HG03097 (cell line): Measurements from ENCODE around the gene WDR81.

Experiments used
- ATAC-seq: cut with Tn5 transposase; IDR thresholded peaks from one replicate; pipeline ENCODE4 v1.9.1; 2021; ENCODE audit not compliant: unreplicated experiment, low FRiP score

WDR81 gene

DNA sequence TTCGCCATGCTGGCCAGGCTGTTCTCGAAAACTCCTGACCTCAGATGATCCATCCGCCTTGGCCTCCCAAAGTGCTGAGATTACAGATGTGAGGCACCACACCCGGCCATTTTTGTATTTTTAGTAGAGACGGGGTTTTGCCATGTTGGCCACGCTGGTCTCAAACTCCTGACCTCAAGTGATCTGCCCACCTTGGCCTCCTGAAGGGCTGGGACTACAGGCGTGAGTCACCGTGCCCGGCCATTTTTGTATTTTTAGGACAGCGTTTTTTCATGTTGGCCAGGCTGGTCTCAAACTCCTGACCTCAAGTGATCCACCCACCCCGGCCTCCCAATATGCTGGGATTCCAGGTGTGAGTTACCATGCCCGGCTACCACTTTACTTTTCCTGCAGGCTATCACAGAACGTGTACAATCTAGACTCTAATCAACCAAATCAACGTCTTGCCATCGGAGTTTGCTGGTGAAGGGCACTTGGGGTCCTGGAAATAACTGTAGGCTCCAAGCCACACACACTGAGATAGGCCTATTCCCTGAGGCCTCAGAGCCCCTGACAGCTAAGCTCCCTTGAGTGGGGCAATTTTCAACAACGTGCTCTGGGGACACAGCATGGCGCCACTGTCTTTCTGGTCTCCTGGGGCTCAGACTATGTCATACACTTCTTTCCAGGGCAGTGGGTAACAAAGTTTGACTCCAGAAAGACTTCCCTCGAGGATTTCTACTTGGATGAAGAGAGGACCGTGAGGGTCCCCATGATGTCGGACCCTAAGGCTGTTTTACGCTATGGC, 50.1 kb downstream of the WDR81 start:
- ATAC-seq, result no peak

DNA sequence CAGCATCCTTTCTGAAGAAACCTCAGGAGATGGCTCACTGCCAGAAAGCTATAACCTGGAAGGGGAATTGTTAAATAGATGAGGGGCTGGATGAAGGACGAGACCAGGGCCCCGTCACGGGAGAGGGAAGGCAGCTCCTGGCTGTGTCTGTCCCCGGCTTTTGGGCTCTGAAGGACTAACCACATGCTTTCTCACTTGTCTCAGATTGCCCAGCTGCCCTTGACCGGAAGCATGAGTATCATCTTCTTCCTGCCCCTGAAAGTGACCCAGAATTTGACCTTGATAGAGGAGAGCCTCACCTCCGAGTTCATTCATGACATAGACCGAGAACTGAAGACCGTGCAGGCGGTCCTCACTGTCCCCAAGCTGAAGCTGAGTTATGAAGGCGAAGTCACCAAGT, 51.8 kb downstream of the WDR81 start:
- no peak for ATAC-seq

DNA sequence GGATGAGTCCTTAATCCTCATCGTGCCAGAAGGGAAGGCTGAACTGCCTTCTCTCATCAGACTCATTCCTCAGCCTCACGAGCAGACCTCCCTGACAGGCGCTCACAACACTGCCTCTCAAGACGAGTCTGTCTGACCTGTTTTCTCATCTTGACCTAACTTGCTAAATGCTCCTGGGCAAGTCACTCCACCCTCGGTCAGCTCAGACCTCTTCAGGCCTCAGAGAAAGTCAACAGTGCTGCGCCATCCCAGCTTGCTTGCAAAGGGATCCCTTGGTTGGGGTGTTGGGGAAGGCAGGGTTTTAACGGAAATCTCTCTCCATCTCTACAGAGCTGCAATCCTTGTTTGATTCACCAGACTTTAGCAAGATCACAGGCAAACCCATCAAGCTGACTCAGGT, 52.4 kb downstream of the WDR81 start:
- ATAC-seq, result no peak

DNA sequence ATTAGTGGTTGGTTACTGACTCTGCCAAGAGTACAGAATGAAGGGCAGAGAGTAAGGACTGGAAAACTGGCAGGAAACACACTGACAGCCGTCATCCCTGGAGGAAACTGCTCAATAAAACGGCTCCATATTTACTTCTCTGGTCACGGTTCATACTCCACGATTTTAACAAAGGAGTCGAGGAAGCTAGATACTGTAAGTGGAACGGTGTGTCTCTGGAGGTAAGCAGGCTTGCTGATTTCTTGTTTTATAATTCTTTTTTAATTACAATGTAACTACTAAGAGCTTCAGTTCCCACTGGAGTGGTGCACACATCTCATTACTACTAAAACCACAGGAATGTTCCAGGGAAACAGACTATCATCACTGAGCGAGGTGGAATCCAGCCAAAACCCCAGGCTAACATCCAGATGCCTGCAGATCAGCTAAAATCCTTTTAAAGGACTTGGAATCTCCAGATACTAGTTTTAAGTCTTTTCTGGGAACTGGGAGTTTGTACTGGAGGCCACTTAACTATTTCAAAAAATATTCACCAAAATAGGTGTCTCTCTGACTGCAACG, 55.1 kb downstream of the WDR81 start:
- no peak for ATAC-seq

DNA sequence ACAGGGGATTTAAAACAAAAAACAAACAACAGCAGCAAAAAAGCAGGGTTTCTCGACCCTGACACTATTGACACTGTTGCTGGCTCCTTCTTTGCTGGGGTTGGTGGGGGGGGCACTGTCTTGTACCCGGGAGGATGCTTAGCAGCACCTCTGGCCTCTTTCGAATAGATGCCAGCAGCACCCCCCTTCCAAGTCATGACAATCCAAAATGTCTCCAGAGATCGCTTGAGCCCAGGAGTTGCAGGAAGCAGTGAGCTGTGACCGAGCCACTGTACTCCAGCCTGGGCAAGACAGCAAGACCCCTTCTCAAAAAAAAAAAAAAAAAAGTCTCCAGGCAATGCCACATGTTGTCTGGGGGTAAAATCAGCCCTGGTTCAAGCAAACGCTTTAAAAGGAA, 57.7 kb downstream of the WDR81 start:
- ATAC-seq, result no peak

DNA sequence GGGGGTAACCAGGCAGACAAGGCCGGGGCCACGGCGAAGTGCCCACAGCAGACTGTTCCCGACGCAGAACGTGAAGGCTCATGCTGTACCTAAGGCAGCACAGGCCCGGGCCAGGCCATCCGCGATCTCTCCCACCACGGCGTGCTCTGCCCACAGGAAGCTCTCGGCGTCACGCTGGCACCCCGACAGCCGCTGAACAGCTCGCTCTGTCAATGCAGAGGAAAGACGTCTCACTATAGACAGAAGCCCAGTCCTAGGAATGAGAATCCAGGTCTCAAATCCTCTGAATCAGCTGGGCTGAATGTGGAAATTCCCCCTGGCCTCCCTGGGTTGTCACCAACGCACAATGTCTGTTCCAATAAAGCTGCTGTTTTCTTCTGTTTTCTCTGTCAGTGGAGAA, 58.8 kb downstream of the WDR81 start:
- ATAC-seq, result no peak

DNA sequence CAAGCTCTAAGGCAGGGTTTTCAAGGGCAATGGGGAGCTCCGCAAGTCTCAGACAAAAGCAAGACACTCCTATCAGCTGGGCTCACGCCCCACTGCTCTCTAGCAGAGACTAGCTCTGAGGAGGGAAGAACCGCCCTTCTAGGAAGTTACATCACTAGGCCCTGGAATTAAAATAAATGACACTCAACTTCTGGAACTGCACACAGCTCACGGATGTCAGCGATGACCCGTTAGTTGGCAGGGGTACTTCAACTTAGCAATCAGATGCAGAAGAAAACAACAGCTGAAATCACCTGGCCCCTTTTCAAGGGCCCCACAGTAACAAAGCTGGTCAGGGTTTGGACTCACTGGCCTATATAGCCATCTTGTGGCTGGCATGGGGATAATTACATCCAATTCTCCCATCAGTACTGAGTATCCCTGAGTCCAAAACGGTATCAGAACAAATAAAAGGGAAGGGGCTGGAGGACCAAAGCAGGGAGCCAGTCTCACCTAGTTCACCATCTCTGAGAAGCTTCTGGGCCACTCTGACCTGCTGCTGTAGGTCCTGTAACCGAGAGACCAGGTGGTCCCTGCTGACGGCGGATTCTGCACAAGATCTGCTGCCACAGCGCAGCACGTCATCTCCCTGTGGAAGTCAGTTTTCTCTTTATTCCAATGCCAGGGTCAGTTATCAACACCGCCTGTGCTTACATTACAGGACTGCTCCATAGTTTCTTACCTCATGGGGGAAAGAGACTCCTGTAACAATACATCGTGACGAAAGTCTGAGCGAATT, 59.5 kb downstream of the WDR81 start:
- no peak for ATAC-seq

DNA sequence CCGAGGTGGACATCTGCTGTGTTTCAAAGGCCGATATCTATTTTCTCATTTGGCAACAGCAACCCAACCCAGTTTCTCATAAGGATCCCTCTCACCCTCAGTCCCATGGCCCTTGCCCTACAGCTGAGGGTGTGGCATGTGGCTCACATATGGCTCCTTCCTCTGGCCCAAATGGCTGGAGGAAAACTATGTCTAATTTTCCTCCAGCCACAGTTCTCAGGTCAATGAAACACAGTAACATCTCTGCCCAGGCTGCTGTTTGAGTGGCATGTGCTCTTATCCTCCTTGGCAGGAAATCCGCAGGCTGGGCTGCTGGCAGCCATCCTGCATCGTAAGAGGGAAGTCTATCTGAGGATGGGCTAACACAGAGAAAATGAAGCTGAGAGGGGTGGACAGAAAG, 61.4 kb downstream of the WDR81 start:
- no peak for ATAC-seq

DNA sequence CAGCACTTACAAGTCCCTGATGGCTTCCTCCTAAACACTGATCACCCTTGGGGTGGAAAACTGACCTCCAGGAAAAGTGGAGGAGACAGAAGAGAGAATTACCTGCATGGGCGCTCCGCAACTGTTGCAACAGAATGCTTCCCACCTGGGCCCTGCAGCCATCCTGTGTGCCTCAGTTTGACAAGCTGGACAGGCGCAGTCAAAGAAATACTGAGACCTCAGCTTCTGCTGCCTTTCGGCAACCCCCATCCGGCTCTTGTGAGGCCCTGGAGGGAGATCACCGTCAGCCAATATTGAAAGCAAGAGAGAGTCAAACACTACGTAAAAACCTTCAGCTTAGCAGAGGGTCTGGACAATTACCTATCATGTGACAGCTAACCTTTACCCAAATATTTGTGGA, 62.2 kb downstream of the WDR81 start:
- ATAC-seq, result no peak

DNA sequence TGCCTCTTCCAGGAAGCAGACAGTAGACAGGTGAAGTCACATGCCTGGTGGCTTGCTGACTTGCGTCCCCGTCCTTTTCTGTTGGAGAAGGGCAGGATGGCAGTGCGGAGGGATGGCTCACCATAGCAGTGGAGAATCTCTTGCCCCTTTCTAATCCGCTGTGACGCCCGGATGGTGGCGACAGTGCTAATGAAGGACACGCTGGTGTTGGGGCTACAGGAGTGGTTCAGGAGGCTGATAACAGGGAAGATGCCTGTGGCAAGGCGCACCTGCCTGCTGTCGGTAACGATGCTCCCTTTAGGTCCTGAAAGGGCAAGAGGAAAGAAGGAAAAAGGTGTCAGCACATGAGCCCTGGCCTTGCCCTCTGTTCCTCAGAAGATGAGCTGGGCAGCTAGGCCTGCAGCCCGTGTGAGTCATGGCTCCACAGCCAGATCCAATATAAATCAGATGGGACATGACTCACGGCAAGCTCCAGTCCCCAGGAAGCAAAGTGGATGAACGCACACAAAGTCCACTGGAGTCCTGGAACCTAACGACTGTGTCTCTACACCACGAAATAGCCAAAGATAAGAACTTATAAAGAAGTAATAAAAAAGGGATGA, 62.9 kb downstream of the WDR81 start:
- ATAC-seq, result no peak
